ENCODE results near the gene SLC2A13. TPM values are rescaled to one million over a fixed set of nuclear protein-coding genes. Genes with fewer than 3 reads are reported as not detected.
"Not testable (repeated sequence)": the region's sequence is repeated elsewhere in the genome, so short reads cannot be mapped to it uniquely, and the experiment has no call there.

SLC2A13 gene
- total RNA-seq, 2 experiments from 2014 or later, result 2.0 to 2.1 TPM

DNA sequence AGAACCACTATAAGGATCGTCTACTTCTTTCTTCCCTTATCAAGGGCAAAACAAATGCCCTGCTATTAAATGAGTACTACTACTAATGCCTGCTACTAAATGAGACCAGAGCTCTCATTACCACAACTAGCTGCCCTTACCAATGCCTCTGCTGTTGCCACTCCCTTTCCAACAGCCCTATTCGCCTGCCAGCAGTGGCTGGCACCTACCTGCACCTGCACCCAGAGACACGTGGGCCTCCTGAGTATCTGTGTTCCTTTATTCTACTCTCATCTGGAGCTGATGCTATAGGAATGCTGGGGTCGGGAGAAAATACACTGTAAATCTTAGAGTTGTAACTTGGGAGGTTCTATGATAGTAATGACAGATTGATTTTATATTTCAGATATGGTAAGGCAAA, 174.7 kb downstream of the SLC2A13 start:
- intact Hi-C loops (cut with micrococcal nuclease), result no loop called here
- H3K27me3 Mint-ChIP-seq (ENCODE audit: low read depth), result no peaks in the 10 kb centered on the region
- no peaks in the 10 kb centered on the region for H3K4me1 Mint-ChIP-seq (ENCODE audit: low read depth)
- no peak overlapping the region for H3K27ac Mint-ChIP-seq
- DNase-seq, result no peak
- CTCF ChIA-PET, result interaction anchor here (0.6 kb wide), 1 partner anchor 1506 kb away, joined by 4 read pairs; no protein-coding TSS in a partner anchor
- no peak overlapping the region for H3K4me3 Mint-ChIP-seq
- H3K9me3 Mint-ChIP-seq, result no peaks in the 10 kb centered on the region
- no peaks in the 10 kb centered on the region for H3K36me3 Mint-ChIP-seq (ENCODE audit: low read depth)

DNA sequence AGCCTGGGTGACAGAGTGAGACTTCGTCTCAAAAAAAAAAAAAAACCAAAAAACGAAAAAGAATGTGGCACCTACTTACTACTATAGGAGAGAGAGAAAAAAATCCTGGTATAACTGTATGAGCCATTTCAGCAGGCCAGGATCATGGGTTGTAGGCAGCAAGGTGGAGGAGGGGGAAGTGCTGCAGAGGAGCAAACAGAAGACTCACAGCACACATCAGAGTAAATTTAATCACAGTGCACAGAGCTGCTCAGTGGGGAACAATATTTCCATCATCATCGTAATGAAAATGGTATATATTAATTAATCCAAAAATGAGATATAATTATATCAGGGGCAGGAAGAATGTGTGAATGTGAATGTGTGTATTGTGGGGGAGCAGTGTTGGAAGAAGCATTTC, 175.8 kb downstream of the SLC2A13 start:
- intact Hi-C loops (cut with micrococcal nuclease), result no loop called here
- Mint-ChIP-seq H3K36me3 (ENCODE audit: low read depth) (no peaks in the 10 kb centered on the region), H3K27me3 (ENCODE audit: low read depth) (no peaks in the 10 kb centered on the region), H3K4me1 (ENCODE audit: low read depth) (no peaks in the 10 kb centered on the region), H3K4me3 (no peak overlapping the region), H3K27ac (no peak overlapping the region), H3K9me3 (no peaks in the 10 kb centered on the region)
- CTCF ChIA-PET, result no interaction called here
- DNase-seq, result no peak

DNA sequence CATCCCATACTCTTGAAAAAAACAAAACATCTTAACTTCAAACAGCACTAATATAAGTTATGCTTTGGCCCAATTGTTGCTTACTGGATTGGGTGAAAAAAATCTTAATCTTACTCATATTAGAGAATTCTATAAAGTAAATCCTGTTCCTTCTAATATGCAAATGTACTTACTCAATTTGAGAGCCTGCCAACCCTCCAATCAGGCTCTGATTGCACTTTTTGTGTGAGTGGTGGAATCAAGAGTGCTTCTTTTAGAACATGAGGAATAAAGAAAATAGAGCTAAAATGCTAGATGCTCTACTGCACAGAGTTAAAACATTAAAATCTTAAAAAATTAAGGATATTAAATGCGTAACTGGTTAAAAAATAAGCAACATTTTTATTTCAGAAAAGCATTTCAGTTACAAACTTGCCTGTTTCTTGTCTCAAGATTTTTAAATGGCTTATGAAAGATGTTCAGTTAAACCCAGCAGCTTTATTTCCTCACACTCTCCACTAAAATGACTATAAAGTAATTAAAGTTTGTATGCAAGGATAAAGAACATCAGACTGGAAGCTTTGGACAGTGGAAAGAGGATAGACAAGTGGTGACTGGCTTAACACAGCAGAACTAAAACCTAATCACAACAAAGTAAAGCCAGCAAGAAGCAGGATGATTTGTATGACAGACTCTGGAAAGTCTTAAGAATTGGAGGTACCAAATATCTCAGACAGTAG, 177.5 kb downstream of the SLC2A13 start:
- Mint-ChIP-seq H3K4me3 (no peak overlapping the region), H3K4me1 (ENCODE audit: low read depth) (no peaks in the 10 kb centered on the region), H3K27me3 (ENCODE audit: low read depth) (no peaks in the 10 kb centered on the region), H3K27ac (no peak overlapping the region), H3K36me3 (ENCODE audit: low read depth) (no peaks in the 10 kb centered on the region), H3K9me3 (no peaks in the 10 kb centered on the region)
- intact Hi-C loops (cut with micrococcal nuclease), result no loop called here
- CTCF ChIA-PET, result interaction anchor here (1.6 kb wide), 1 partner anchor 83 kb away, joined by 6 read pairs; no protein-coding TSS in a partner anchor
- DNase-seq, result no peak

DNA sequence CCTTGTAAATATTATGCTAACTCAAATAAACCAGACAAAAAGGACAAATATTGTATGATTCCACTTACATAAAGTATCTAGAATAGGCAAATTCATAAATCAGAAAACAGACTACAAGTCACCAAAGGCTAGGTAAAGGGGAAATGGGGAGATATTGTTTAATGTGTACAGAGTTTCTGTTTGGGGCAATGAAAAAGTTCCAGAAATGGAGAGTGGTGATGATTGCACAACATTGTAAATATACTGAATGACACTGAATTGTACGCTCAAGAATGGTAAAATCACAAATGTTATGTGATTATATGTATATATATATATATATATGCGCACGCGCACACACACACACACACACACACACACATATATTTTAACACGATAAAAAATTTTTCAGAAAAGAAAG, 182.5 kb downstream of the SLC2A13 start:
- DNase-seq, result no peak
- Mint-ChIP-seq H3K36me3 (ENCODE audit: low read depth) (no peaks in the 10 kb centered on the region), H3K4me3 (no peak overlapping the region), H3K27me3 (ENCODE audit: low read depth) (no peaks in the 10 kb centered on the region), H3K4me1 (ENCODE audit: low read depth) (no peaks in the 10 kb centered on the region), H3K9me3 (no peaks in the 10 kb centered on the region), H3K27ac (no peak overlapping the region)
- CTCF ChIA-PET, result no interaction called here
- intact Hi-C loops (cut with micrococcal nuclease), result no loop called here

DNA sequence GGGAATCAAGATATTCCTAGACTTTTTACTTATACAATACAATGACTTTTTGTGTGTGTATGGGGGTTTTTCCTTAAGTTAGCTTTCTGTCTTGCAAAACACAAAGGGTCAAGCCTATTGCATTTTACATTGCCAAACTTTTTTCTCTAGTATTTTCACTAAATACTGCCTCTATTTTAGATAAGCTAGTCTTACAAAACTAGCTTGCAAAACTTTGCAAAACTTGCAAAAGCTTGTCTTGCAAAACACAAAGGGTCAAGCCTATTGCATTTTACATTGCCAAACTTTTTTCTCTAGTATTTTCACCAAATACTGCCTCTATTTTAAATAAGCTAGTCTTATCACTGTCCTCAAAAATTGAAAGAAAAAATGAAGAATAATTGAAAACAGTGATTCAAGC, 183.3 kb downstream of the SLC2A13 start:
- H3K27ac Mint-ChIP-seq; H3K4me3 Mint-ChIP-seq; H3K4me1 Mint-ChIP-seq (ENCODE audit: low read depth); H3K36me3 Mint-ChIP-seq (ENCODE audit: low read depth); intact Hi-C loops (cut with micrococcal nuclease); H3K9me3 Mint-ChIP-seq; H3K27me3 Mint-ChIP-seq (ENCODE audit: low read depth); DNase-seq: not testable (repeated sequence)
- CTCF ChIA-PET, result interaction anchor here (0.6 kb wide), 1 partner anchor 11 kb away, joined by 3 read pairs; no protein-coding TSS in a partner anchor

DNA sequence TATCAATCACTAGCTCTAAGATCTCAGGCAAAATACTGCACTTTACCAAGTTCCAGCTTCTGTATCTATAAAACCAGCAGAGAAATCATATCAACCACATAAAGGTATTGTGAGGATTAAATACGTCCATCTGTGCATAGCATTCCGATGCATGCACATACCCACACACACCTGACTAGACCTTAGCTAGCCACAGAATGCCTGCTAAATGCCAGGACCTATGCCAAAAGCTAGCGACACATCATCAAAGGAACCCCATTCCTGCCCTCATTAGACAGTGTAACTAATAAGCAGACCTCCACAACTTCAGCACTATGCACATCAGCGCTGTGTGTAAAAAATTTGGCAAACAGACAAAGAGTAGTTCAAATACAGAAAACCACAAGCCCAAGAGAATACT, 185.2 kb downstream of the SLC2A13 start:
- Mint-ChIP-seq H3K4me1 (ENCODE audit: low read depth) (no peaks in the 10 kb centered on the region), H3K4me3 (no peak overlapping the region), H3K36me3 (ENCODE audit: low read depth) (no peaks in the 10 kb centered on the region), H3K27ac (no peak overlapping the region), H3K27me3 (ENCODE audit: low read depth) (no peaks in the 10 kb centered on the region), H3K9me3 (no peaks in the 10 kb centered on the region)
- no peak for DNase-seq
- CTCF ChIA-PET, result no interaction called here
- intact Hi-C loops (cut with micrococcal nuclease), result no loop called here

DNA sequence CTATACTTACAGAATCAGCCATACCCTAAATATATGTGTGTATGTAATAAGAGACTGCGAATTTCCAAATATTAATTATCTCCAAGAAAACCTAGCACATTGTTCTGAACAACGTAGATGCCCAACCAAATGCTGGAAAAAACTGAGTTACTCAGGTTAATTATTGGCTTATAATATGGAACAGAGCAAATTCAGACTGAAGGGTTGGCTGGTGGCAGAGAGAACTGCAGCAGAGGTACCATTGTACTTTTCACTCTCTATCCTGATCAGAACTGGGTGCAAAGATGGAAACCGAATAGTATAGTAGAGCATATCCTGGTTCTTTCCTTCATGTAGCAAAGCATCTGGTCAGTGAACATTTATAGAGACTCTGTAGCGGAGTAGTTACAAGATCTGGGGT, 185.7 kb downstream of the SLC2A13 start:
- Mint-ChIP-seq H3K36me3 (ENCODE audit: low read depth) (no peaks in the 10 kb centered on the region), H3K4me3 (no peak overlapping the region), H3K27me3 (ENCODE audit: low read depth) (no peaks in the 10 kb centered on the region), H3K4me1 (ENCODE audit: low read depth) (no peaks in the 10 kb centered on the region), H3K9me3 (no peaks in the 10 kb centered on the region), H3K27ac (no peak overlapping the region)
- intact Hi-C loops (cut with micrococcal nuclease), result no loop called here
- CTCF ChIA-PET, result no interaction called here
- no peak for DNase-seq

DNA sequence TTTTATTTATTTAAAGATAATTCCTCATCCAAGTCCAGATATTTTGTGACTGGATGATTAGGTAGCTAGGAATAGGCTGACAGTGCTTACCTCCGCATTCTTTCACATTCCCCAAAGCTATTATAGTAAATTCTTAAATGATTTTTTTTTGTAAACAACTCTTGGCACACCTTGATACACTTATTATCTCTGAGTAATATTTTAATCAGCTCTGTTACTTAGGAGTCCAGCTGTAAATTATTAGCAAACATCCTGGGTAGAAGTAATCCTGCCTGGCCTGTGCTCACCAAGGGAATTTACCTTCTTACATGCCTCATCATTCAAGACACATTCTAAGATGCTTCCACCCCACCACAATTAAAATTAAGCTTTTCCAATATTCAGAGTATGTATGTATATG, 186.1 kb downstream of the SLC2A13 start:
- H3K9me3 Mint-ChIP-seq, result no peaks in the 10 kb centered on the region

DNA sequence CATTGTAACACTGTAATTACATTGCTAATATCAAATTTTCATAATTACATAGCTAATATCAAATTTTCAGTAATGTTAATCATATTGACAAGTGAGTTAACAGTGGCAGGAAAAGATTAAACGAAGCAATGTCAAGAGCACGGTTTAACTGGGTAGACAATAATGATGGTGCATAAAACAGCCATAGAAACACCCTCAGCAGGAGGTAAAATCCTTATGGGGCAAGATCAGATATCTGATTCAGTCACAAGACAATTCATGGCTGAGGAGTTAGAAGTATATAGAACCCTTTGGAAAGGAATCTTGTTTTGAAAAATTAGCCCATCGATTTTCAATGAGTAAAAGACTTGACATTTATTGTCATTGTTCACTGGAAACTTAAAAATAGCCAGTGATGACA, 190.6 kb downstream of the SLC2A13 start:
- Mint-ChIP-seq H3K9me3 (no peaks in the 10 kb centered on the region), H3K4me1 (ENCODE audit: low read depth) (no peaks in the 10 kb centered on the region), H3K27ac (no peak overlapping the region), H3K36me3 (ENCODE audit: low read depth) (no peaks in the 10 kb centered on the region), H3K4me3 (no peak overlapping the region), H3K27me3 (ENCODE audit: low read depth) (no peaks in the 10 kb centered on the region)
- DNase-seq, result no peak
- intact Hi-C loops (cut with micrococcal nuclease), result no loop called here
- CTCF ChIA-PET, result no interaction called here

More for the DNA sequence above, 186.1 kb downstream of the SLC2A13 start:
- Mint-ChIP-seq H3K4me1 (ENCODE audit: low read depth) (no peaks in the 10 kb centered on the region), H3K36me3 (ENCODE audit: low read depth) (no peaks in the 10 kb centered on the region), H3K27me3 (ENCODE audit: low read depth) (no peaks in the 10 kb centered on the region), H3K4me3 (no peak overlapping the region), H3K27ac (no peak overlapping the region)
- intact Hi-C loops (cut with micrococcal nuclease), result no loop called here
- no peak for DNase-seq
- CTCF ChIA-PET, result no interaction called here

DNA sequence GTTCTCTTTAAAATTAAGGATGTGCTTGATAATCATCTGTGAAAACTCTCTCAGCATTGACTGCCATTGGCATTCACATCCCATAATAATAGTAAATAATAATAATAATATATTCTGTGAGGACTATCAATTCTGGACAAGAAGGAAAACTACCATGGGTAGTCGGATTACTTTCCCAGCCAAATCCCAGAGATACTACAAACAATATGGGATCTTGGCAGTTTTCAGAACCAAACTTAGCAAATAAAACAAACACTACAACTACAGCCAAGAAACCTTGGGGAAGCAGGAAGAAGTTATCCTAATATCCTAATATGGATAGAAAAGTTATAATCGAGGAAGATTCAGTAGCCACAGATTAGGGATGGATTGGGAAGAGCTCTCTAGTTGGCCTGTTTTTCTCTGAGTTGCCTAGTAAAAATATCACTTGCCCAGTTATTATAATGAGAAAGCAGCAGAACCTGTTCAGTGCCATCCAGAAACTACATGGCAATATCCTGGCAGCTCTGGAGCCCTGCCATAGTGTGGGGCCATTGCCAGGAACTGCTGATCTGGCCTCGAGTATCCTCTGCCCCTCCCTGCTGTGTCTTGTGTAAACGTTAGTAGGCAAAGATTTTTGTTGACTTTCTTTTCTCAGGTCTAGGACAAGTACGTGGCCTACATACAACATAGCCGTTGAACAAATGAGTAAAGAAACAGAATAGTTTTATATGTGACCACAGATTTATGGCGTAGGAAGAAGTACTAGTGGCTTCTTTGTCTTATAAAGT, 193.5 kb downstream of the SLC2A13 start:
- H3K27ac Mint-ChIP-seq, result no peak overlapping the region
- CTCF ChIA-PET, result interaction anchor here (0.6 kb wide), 1 partner anchor 10 kb away, joined by 3 read pairs; no protein-coding TSS in a partner anchor
- H3K36me3 Mint-ChIP-seq (ENCODE audit: low read depth), result no peaks in the 10 kb centered on the region
- intact Hi-C loops (cut with micrococcal nuclease), result no loop called here
- H3K9me3 Mint-ChIP-seq, result no peaks in the 10 kb centered on the region
- H3K4me3 Mint-ChIP-seq, result no peak overlapping the region
- H3K4me1 Mint-ChIP-seq (ENCODE audit: low read depth), result no peaks in the 10 kb centered on the region
- no peaks in the 10 kb centered on the region for H3K27me3 Mint-ChIP-seq (ENCODE audit: low read depth)
- DNase-seq, result no peak

DNA sequence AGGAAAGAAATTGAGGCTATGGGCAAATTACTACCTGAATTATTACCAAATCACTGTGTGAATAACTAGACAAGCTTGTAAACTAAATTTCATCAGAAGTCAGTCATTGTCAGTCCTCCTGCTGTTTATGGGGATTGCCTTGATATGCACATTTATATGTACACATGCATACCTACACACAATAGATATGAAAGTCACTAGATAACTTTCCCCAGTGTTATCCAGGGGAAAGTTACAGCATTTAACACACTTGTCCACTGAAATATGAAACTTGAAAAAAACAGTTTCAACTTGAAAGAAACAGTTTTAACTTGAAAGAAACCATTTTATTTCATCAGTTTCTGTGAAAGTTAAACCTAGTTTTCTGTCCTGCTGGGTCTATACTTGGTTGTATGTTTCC, 199.6 kb downstream of the SLC2A13 start:
- Mint-ChIP-seq H3K4me1 (ENCODE audit: low read depth) (peaks cover 2% of the 10 kb centered on the region), H3K4me3 (no peak overlapping the region), H3K27ac (no peak overlapping the region), H3K27me3 (ENCODE audit: low read depth) (no peaks in the 10 kb centered on the region), H3K9me3 (no peaks in the 10 kb centered on the region), H3K36me3 (ENCODE audit: low read depth) (no peaks in the 10 kb centered on the region)
- CTCF ChIA-PET, result no interaction called here
- no peak for DNase-seq
- intact Hi-C loops (cut with micrococcal nuclease), result no loop called here

DNA sequence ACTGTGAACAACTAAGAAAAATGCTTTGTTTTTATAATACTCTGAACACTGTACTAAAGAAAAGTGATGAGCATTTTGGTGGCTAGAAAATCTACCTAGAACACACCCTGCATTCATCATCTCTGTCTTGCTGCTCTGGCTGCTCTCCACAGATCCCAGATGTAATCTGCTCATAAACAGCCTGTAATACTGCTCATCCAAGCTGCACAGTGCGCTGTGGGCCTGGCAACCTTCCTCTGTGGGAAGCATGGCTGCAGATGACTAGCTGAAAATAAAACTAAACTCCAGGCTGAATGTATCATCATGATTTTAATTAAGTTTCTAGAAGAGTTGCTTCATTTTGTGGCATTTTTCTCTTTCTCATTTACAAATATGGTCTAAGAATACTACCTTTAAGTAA, 200.7 kb downstream of the SLC2A13 start:
- Mint-ChIP-seq H3K36me3 (ENCODE audit: low read depth) (no peaks in the 10 kb centered on the region), H3K9me3 (no peaks in the 10 kb centered on the region), H3K4me3 (no peak overlapping the region), H3K27ac (no peak overlapping the region), H3K4me1 (ENCODE audit: low read depth) (peaks cover 2% of the 10 kb centered on the region), H3K27me3 (ENCODE audit: low read depth) (no peaks in the 10 kb centered on the region)
- CTCF ChIA-PET, result no interaction called here
- intact Hi-C loops (cut with micrococcal nuclease), result no loop called here
- no peak for DNase-seq

DNA sequence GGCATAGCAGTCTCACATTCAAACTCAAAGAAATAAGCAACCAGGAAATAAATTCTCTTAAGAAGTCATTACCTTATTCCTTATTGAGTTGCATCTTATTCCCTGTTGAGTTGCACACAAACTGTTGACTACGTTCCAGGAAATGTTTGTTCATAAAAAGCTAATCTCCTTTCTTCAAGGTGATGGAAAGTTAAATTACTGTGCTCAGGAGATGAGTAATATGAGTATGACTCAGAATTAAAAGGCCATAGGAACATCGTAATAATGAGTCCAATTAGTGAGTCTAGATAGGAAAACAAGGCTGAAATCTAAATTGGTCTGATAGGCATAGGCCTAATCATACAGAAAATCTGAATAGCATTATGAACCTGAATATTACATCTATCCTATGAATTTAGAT, 203.1 kb downstream of the SLC2A13 start:
- H3K4me1 Mint-ChIP-seq (ENCODE audit: low read depth), result peaks cover 2% of the 10 kb centered on the region
- H3K9me3 Mint-ChIP-seq, result no peaks in the 10 kb centered on the region
- no peak for DNase-seq
- no peaks in the 10 kb centered on the region for H3K27me3 Mint-ChIP-seq (ENCODE audit: low read depth)
- CTCF ChIA-PET, result no interaction called here
- H3K27ac Mint-ChIP-seq, result no peak overlapping the region
- H3K36me3 Mint-ChIP-seq (ENCODE audit: low read depth), result no peaks in the 10 kb centered on the region
- intact Hi-C loops (cut with micrococcal nuclease), result no loop called here
- no peak overlapping the region for H3K4me3 Mint-ChIP-seq
